Glutamatergic neuron (in vitro differentiated cells): ENCODE results near the gene TRIM62. TPM values are rescaled to one million over a fixed set of nuclear protein-coding genes. Genes with fewer than 3 reads are reported as not detected.

Experiments
- DNase-seq: peaks from one replicate; pipeline ENCODE4 v3.0.0; 2022
- H3K27ac Mint-ChIP-seq: one replicate; pipeline ENCODE4 v1.8.0; 2020; ENCODE audit warnings: mild to moderate bottlenecking, mixed read lengths, inconsistent platforms; ENCODE audit not compliant: unreplicated experiment
- H3K27me3 Mint-ChIP-seq: one replicate; pipeline ENCODE4 v1.8.0; 2020; ENCODE audit warnings: mild to moderate bottlenecking, moderate library complexity, mixed read lengths, inconsistent platforms; ENCODE audit not compliant: unreplicated experiment
- H3K36me3 Mint-ChIP-seq: one replicate; pipeline ENCODE4 v1.8.0; 2020; ENCODE audit warnings: mild to moderate bottlenecking, mixed read lengths, inconsistent platforms; ENCODE audit not compliant: unreplicated experiment
- H3K4me1 Mint-ChIP-seq: one replicate; pipeline ENCODE4 v1.8.0; 2020; ENCODE audit warnings: mild to moderate bottlenecking, low read depth, mixed read lengths, inconsistent platforms; ENCODE audit not compliant: unreplicated experiment
- H3K4me3 Mint-ChIP-seq: one replicate; pipeline ENCODE4 v1.8.0; 2020; ENCODE audit warnings: mild to moderate bottlenecking, mixed read lengths, inconsistent platforms; ENCODE audit not compliant: unreplicated experiment
- H3K9me3 Mint-ChIP-seq: one replicate; pipeline ENCODE4 v1.8.0; 2020; ENCODE audit warnings: mild to moderate bottlenecking, moderate library complexity, mixed read lengths, inconsistent platforms; ENCODE audit not compliant: unreplicated experiment
- long read RNA-seq: library from polyadenylated mRNA; unstranded; transcript quantifications from one replicate; pipeline ENCODE4 v2.0.0, GENCODE V29; 2020; ENCODE audit not compliant: unreplicated experiment
- total RNA-seq: library from RNA; stranded (reverse); fragmentation: NEBNext Ultra II Directional; extraction: Animal tissue kit (Norgen Biotek cat#: 25700); gene quantifications from one replicate; pipeline ENCODE4 v1.2.1, GENCODE V29; 2021; ENCODE audit not compliant: unreplicated experiment
- TF ChIP-seq, protein P1 (sequence below): fragments of 200-600 bp; sonication (generic); IDR thresholded peaks from one replicate; pipeline ENCODE4 v1.5.0; 2021; ENCODE audit not compliant: partially characterized antibody, unreplicated experiment

The TRIM62 gene
- total RNA-seq, result 95.7 TPM
- long read RNA-seq, partial matches to known transcripts, result 0 of 18 reads
- long read RNA-seq, other reads (novel, unspliced or antisense), result 17 of 18 reads

DNA sequence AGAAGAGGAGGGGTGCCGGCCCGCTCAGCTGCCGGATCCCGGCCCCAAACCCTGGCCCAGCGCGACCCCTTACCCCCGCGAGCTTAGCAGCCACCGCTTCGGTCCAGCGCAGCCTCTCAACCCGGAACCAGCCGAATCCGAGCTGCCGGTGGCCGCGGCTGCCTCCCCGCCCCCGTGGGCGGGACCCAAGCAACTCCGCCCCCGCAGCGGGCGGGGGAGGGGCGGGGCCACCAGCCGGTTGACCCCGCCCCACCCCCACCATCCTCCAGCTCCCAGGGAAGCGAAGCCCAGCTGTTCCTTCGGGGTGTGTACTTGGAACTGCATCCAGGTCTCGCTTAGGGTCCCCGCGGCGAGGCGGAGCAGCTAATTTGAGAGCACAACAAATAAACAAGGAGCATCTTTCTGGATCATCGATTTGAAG is at the start of gene TRIM62:
TSS of gene TRIM62 (minus strand) at position 123 of the 421 bp plus-strand sequence. CDS start 611 bp downstream, outside the sequence.
- Mint-ChIP-seq H3K4me1 (peaks cover 47% of the 10 kb centered on the region), H3K9me3 (peaks cover 27% of the 10 kb centered on the region), H3K27ac (peak within 1 kb of the TSS; percentile 97), H3K36me3 (no peaks in the 10 kb centered on the region), H3K27me3 (peaks cover 24% of the 10 kb centered on the region), H3K4me3 (peak within 1 kb of the TSS; percentile 92)
- TF ChIP-seq, protein P1, sequence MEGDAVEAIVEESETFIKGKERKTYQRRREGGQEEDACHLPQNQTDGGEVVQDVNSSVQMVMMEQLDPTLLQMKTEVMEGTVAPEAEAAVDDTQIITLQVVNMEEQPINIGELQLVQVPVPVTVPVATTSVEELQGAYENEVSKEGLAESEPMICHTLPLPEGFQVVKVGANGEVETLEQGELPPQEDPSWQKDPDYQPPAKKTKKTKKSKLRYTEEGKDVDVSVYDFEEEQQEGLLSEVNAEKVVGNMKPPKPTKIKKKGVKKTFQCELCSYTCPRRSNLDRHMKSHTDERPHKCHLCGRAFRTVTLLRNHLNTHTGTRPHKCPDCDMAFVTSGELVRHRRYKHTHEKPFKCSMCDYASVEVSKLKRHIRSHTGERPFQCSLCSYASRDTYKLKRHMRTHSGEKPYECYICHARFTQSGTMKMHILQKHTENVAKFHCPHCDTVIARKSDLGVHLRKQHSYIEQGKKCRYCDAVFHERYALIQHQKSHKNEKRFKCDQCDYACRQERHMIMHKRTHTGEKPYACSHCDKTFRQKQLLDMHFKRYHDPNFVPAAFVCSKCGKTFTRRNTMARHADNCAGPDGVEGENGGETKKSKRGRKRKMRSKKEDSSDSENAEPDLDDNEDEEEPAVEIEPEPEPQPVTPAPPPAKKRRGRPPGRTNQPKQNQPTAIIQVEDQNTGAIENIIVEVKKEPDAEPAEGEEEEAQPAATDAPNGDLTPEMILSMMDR, result no peak
- peak; percentile 90 for DNase-seq

DNA sequence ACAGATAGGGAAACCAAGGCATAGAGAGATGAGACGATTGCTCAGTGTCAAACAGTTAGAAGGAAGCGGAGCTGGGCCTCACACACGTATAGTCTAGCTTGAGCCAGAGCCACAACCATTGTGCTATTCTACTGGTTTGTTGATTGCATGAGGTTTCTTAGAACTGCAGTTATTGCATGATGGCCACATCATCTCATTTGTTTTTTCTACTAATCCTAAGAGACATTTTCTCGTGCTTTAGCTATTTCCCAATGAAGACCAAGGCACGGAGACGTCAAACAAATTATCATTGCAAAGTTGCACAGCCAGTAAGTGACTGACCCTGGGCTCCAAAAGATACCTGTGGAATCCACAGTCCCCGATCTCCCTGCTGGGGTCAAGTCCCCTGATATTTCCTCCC is 49.3 kb upstream of the TRIM62 start:
- H3K9me3 Mint-ChIP-seq, result no peaks in the 10 kb centered on the region
- peaks cover 3% of the 10 kb centered on the region for H3K27me3 Mint-ChIP-seq
- TF ChIP-seq, protein P1, result no peak
- peaks cover 3% of the 10 kb centered on the region for H3K4me1 Mint-ChIP-seq
- no peaks in the 10 kb centered on the region for H3K36me3 Mint-ChIP-seq
- no peak for DNase-seq
- no peak overlapping the region for H3K27ac Mint-ChIP-seq
- no peak overlapping the region for H3K4me3 Mint-ChIP-seq

DNA sequence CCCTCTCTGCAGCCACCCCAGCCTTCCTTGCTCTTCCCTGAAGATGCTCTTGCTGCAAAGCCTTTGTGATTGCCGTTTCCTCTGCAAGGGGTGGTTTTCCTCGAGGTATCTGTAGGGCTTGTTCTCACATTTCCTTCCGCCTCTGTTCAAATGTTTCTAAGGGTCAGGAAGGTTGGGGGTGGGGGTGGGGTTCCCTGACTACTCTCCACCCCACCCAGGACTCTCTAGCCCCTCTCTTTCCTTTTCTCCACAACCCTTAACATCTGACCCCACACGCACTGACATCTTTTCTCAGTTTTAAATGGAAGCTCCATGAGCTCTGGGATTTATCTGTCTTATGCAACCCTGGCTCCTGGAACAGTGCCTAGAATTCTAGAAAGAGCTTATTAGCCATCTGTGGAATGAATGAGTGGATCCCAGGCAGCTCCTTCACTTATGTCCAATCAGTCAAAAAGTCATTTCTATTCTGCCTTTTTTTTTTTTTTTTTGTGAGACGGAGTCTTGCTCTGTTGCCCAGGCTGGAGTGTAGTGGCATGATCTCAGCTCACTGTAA is 47.2 kb upstream of the TRIM62 start:
- no peak for DNase-seq
- TF ChIP-seq, protein P1, result no peak
- Mint-ChIP-seq H3K27me3 (no peaks in the 10 kb centered on the region), H3K4me3 (no peak overlapping the region), H3K27ac (no peak overlapping the region), H3K9me3 (peaks cover 3% of the 10 kb centered on the region), H3K36me3 (peaks cover 16% of the 10 kb centered on the region), H3K4me1 (no peaks in the 10 kb centered on the region)

DNA sequence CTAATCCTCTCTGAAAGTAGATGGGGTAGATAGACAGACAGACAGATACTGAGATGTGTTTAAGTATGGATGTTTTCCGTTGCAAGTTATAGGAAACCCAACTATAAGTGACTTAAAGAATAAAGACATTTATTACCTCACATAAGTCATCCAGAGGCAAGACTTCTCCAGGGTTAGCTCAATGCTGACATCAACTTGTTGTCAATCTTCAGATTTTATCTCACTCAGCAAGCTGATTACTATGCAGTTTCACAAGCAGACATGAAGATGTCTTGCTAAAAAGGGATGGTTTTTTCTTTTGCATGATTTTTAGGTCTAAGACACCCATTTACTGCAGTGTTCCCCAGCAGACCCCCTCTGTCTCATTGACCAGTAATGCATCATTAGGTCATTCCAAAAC is 43.7 kb upstream of the TRIM62 start:
- TF ChIP-seq, protein P1, result no peak
- Mint-ChIP-seq H3K4me1 (no peaks in the 10 kb centered on the region), H3K9me3 (peaks cover 6% of the 10 kb centered on the region), H3K4me3 (no peak overlapping the region), H3K36me3 (peaks cover 30% of the 10 kb centered on the region), H3K27me3 (peaks cover 2% of the 10 kb centered on the region), H3K27ac (no peak overlapping the region)
- no peak for DNase-seq

DNA sequence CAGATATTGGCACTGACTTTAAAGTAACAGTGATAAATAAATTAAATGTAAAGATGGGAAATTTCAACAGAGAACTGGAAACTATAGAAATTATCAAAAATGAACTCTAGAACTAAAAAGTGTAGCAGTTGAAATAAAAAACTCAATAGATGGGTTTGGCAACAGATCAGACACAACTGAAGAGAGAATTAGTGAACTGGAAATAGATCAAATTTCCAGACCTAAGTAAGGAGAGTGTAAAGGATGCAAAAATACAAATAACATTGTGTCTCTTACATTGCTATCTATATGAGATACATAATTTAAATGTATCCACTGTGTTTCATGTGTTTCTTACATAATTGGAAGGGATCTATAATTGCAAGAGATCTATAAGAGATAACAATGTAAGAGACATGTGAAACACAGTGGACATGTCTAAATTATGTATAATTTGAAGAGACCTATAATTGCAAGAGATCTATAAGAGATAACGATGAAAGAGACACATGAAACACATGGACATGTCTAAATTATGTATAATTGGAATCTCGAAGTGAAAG is 42.4 kb upstream of the TRIM62 start:
- H3K4me1 Mint-ChIP-seq, result peaks cover 5% of the 10 kb centered on the region
- no peak overlapping the region for H3K27ac Mint-ChIP-seq
- peaks cover 2% of the 10 kb centered on the region for H3K27me3 Mint-ChIP-seq
- peaks cover 7% of the 10 kb centered on the region for H3K9me3 Mint-ChIP-seq
- no peak for DNase-seq
- H3K4me3 Mint-ChIP-seq, result no peak overlapping the region
- TF ChIP-seq, protein P1, result no peak
- peaks cover 30% of the 10 kb centered on the region for H3K36me3 Mint-ChIP-seq
